ENCODE measurements around the gene C5orf15. TPM values are rescaled to one million over a fixed set of nuclear protein-coding genes. Genes with fewer than 3 reads are reported as not detected.
A peak's percentile ranks its signal among the peaks of the same experiment; 100 is the strongest.
"Not testable (repeated sequence)": the region's sequence is repeated elsewhere in the genome, so short reads cannot be mapped to it uniquely, and the experiment has no call there.

C5orf15 gene
- total and polyA plus RNA-seq, 9 of the 15 experiments (the other 6 are each of a cell fraction or from before 2014, with no cell fraction given), result 23.3 to 50.7 (median 35.5) TPM

DNA sequence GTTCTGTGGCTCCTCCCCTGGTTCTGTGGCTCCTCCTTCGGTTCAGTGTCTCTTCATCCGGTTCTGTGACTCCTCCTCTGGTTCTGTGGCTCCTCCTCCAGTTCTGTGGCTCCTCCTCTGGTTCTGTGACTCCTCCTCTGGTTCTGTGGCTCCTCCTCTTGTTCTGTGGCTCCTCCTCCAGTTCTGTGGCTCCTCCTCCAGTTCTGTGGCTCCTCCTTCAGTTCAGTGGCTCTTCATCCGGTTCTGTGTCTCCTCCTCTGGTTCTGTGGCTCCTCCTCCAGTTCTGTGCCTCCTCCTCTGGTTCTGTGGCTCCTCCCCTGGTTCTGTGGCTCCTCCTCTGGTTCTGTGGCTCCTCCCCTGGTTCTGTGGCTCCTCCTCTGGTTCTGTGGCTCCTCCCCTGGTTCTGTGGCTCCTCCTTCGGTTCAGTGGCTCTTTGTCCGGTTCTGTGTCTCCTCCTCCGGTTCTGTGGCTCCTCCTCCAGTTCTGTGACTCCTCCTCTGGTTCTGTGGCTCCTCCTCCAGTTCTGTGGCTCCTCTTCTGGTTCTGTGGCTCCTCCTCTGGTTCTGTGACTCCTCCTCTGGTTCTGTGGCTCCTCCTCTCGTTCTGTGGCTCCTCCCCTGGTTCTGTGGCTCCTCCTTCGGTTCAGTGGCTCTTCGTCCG is 32.3 kb downstream of the C5orf15 start:
- H3K79me2 ChIP-seq (ENCODE audit: control insufficient read depth, insufficient read depth, low read length); H3K36me3 ChIP-seq (ENCODE audit: control insufficient read depth, insufficient read depth, low read length); ATAC-seq; BruUV-seq (replicated peaks); H3K4me2 ChIP-seq (ENCODE audit: insufficient read depth, low read length); H3K27me3 ChIP-seq (ENCODE audit: control insufficient read depth in 2 of 2, insufficient read depth in 2 of 2, low read length in 2 of 2); in situ Hi-C loops (cut with MboI); intact Hi-C loops (cut with micrococcal nuclease); H3K4me3 ChIP-seq; FAIRE-seq; H3K9me3 ChIP-seq (replicated peaks; ENCODE audit: control insufficient read depth, insufficient read depth, low read depth, low read length); H3K9me1 ChIP-seq (ENCODE audit: control insufficient read depth, insufficient read depth, low read length); DNase-seq (ENCODE audit: extremely low read depth in 1 of 4, low spot score in 3 of 4); H3K9ac ChIP-seq (ENCODE audit: insufficient read depth in 1 of 2, low read depth in 2 of 2, low read length in 2 of 2); H4K20me1 ChIP-seq (replicated peaks; ENCODE audit: control insufficient read depth, insufficient read depth, low read length): not testable (repeated sequence)
- WGBS (ENCODE audit: insufficient coverage, low coverage, missing lambda C conversion rate), result 45% methylated on average over 5 of the region's 10 CpGs
- TF ChIP-seq ZNF263 (CRISPR knock-in tag; IDR thresholded peaks at IDR 0.05; ENCODE audit: borderline replicate concordance) (peak; percentile 85), BRD4 (IDR thresholded peaks at IDR 0.05) (0 out of 2 replicates have a peak, but pooled peaks have one; percentile 5), KDM4B (IDR thresholded peaks at IDR 0.05; ENCODE audit: borderline replicate concordance in 2 of 2, low read depth in 1 of 2) (0 out of 4 replicates have a peak, but pooled peaks of 1 of the 2 experiments have one; percentile 27)
- TF ChIP-seq, protein P1, sequence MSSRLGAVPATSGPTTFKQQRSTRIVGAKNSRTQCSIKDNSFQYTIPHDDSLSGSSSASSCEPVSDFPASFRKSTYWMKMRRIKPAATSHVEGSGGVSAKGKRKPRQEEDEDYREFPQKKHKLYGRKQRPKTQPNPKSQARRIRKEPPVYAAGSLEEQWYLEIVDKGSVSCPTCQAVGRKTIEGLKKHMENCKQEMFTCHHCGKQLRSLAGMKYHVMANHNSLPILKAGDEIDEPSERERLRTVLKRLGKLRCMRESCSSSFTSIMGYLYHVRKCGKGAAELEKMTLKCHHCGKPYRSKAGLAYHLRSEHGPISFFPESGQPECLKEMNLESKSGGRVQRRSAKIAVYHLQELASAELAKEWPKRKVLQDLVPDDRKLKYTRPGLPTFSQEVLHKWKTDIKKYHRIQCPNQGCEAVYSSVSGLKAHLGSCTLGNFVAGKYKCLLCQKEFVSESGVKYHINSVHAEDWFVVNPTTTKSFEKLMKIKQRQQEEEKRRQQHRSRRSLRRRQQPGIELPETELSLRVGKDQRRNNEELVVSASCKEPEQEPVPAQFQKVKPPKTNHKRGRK (tag; IDR thresholded peaks at IDR 0.05), result peak; percentile 52; the same call in 1 of the 2 replicates
- CTCF ChIA-PET (ENCODE audit: low intra/inter-chr PET ratio), result interaction anchor here (0.6 kb wide), 2 partner anchors 11 to 43 kb away, joined by 5 to 6 read pairs; no protein-coding TSS in a partner anchor
- Histone ChIP-seq H2AFZ (ENCODE audit: low read depth, low read length) (peak overlapping the region; percentile 17; the same call in 1 of the 2 replicates), H3K27ac (ENCODE audit: extremely low read depth, low read depth, low read length) (peak overlapping the region; percentile 68), H3K4me1 (replicated peaks in 1 of 2; ENCODE audit: control insufficient read depth in 2 of 2, insufficient read depth in 2 of 2, low read length in 2 of 2) (peaks cover 50 to 82% of the 10 kb centered on the region in 2 experiments)
- POLR2A ChIA-PET, result interaction anchor here (0.7 to 3.0 kb wide), 2 partner anchors 14 to 27 kb away, joined by 3 to 13 read pairs; no protein-coding TSS in a partner anchor

Data from K562 (cell line).